Medulla oblongata (tissue), 1 donor: ENCODE results near the gene MYRF.

Experiments used
- DNase-seq: peaks from one replicate; pipeline ENCODE4 v3.0.0-alpha.2; 2015; ENCODE audit errors: extremely low spot score

Gene MYRF

DNA sequence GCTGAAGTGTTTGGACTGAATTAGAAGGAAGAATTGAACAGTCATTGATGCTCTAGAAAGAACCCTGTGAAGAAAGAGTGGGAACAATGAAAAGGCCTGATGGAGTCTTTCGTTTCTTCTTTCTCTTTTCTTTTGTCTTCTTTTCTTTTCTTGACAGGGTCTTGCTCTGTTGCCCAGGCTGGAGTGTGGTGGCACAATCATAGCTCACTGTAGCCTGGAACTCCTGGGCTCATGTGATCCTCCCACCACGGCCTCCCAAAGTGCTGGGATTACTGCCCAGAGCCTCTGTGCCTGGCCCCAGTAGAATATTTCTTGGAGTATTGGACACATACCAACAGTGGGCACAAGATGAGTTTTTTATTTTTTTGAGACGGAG is 41.4 kb downstream of the MYRF start:
- no peak for DNase-seq

DNA sequence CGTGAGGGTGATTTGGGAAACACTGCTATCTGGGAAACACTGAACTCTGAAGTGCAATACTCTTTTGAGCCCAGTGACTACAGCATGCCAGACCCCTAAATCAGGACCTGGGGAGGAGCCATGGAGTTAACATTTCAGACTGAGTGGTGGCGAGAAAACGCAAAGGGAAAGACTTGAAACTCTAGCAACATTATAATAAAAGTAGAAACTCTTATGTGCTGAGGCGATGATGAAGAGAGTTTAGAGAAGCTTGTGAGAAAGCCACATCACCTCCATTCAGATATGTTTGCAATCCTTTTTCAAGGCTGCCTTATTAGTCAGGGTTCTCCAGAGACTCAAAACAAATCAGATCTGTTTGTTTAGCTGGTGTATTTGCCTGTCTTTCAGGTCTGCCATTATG is 42.1 kb downstream of the MYRF start:
- DNase-seq: no peak

GRCh38 chr11:61795459-61795858 is 43.0 kb downstream of the MYRF start:
- no peak for DNase-seq

GRCh38 chr11:61795876-61796526 is 43.6 kb downstream of the MYRF start:
- DNase-seq: no peak

DNA sequence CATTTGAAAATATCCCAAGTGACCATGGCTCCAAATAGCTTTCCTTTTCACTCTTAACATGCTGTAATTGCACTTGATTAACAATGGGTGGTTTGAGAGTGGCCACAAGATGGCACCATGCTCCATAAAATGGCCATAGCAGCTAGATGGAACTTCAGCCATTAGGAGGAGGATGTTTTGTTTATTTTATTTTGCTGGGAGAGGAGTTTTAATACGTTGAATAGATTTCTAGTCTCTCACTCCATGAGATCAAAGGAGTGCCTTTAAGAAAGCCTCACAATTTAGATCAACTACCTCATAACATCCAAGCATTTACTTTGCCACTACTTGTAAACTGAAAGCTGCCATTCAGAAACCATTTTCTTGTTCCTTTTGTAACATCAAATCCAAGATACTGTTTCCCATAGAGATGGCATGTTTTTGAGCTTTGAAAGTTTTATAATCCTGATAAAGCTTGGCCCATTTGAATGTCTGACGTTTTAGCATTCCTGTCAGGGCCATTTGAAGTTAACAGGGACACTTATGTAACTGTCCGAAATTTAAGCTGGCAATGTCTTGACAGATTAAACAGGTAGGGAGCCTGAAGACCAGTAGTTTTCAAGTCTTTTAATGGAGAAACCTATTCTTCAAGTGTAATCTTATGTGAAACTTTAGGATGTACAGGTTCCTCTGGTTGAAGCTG is 45.0 kb downstream of the MYRF start:
- DNase-seq: peak; percentile 95

DNA sequence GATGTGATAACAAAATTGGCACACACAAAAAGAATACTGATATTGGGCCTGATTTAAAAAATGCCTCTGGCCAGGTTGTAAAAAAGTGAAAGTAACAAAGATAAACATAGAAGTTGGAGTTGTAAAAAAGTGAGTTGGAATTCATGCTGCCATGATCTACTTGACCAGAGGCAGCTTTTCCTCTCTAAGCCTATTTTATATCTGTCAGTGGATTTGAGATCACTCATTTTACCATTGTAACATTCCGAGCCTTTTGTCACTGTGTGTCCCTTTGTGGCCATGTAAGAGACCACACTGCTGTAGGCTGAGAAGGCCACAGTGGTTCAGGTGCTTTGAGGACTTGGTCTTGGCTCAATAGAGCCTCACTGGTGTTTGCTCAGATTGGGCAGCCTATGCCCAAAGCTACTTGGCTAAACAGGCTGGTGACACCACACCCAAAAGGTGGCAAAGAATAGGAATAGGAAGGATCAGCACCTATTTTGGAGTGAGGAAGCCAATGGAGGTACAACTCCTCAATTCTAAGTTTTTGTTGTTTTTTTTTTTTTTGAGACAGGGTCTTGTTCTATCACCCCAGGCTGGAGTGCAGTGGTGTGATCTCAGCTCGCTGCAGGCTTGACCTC is 47.3 kb downstream of the MYRF start:
- DNase-seq: no peak

GRCh38 chr11:61800331-61801281 is 48.2 kb downstream of the MYRF start:
- no peak for DNase-seq

- DNase-seq: no peak
These were observed 50.2 kb downstream of the MYRF start for GRCh38 chr11:61802605-61803004.

DNA sequence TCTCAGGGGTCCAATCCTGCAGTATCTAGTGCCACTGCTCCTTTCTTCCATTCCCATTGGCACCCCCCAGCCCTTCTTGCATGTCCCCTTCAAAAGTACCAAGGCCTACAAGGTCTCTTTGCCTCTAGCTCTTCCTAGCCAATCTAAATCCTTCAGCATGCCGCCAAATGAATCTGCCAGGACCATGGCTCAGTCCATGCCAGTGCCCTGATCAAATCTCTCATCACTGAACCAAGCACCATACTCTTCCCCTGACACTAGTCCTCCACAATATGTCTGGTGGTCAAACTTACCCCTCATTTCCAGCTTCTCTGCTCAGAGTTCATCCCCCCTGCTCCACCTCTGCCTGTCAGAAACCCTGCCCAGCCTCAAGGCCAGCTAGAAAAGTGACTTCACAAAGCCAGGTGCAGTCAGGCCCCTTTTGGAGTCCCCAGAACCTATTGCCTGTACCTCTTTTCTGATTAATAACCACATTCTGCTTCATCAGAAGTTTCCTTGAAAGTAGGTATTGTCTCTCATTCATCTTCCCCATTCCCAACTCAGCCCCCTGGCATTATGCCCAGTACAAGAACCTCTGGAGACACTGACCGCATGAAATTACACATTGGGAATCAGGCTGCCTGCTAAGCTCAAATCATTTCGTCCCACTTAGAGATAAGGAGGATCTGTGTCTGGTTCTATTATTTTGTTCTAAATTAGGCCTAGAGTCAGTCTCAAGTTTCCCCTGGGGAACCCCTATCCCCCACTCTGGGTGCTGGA is 51.6 kb downstream of the MYRF start:
- DNase-seq: no peak

DNA sequence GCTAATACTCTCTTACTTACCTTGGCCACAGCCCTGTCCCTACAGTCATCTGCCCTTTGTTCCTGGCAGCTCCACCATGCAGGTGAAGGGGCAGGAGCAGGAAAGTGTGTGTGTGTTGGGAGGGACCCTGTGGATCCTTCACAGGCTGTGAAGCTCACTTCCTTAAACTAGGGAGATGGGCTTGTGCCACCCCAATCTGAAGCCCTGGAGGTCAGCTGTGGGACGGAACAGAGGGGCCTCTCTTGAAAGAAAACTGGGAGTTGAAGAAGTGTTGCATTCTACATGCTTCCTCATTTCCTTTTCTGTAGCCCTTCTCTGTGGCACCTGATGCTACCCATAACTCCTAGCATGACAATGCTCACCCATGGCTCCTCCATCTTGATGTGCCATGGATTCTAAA is 52.7 kb downstream of the MYRF start:
- no peak for DNase-seq

DNA sequence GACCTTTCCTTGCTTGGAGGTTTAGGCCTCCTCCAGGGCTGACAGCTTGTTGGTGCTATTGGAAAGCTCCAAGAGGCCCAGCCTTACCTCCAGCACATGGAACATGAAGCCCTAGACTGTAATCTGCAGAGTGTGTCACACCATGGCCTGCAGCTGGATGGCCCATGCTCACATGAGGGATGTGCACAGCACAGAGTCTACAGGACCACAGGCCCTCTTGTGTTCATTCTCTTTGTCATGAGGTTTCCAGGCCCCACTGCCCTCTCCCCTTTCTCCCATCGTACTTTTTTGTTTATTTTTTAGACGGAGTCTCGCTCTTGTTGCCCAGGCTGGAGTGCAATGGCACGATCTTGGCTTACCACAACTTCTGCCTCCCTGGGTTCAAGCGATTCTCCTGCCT is 54.3 kb downstream of the MYRF start:
- no peak for DNase-seq

GRCh38 chr11:61810671-61811175 is 58.3 kb downstream of the MYRF start:
- no peak for DNase-seq

GRCh38 chr11:61811831-61812230 is 59.4 kb downstream of the MYRF start:
- no peak for DNase-seq

DNA sequence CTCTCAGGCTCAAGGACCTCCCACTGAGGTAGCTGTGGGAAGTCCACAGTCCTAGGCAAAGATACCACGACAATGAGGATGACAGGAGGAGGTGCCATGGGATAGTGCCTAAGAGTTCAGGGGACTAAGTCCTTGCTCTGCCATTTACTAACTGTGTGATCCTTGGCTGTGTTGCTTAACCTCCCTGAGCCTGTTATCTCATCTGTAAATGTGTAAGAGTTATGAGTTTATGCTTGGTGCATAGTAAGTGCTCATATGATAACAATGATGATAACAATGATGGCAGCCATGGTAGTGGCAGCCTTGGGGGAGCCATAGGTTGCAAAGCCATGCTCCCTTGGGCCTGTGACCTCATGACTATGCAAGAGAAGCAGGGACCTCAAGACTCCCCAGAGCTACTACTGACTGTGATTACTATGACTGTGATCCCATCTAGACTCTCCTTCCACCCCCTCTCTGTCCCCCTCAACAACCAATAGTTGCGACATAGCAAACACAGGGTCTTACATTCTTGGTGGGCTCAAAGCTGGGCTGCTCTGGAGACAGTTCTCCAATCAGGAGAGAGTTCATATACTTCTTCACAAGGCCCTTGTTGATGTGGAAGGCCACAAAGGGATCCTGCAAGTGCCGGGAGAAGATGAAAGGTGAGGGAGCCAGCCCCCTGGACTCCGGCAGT is 60.4 kb downstream of the MYRF start:
- DNase-seq: no peak

GRCh38 chr11:61814247-61814957 is 62.0 kb downstream of the MYRF start:
- peak; percentile 73 for DNase-seq

DNA sequence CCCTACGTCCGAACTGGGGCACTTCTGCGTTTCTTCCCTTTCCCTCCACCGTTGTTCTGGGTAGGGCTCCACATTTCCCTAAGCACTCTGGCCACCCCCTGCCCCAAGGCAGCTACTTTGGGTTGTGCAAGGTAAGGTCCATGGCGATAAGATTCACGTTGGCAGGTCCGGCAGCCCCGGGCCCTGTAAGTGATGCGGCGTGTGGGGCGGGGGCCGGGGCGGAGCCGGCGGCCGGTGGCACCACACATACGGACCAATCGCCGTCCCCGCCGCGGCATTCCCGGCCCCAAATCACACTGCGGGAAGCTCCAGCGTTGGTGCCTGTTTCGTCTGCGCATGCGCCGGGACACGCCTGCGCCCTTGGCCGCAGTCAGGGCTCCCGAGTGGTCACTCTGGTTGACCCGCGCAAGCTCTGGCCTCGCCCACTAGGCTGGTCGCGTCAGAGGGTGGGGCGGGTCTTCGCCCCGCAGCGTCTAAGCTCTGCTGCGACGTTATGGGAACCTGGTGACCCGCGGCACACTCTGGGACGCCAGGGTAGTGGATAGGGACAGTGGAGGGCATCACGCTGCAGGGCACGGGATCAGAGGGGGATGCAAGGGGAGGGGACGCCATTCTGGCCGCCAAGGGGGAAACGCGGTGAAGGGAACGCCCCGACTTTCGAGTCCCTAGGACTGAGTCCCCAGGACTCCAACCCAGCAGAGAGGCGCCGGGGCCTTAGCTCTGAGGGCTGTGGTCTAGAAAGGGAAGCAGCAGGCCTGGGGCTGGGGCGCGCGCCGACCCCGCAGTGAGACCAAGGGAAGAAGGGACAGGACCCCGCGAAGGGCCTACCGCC is 62.7 kb downstream of the MYRF start:
- DNase-seq: peak; percentile 98

DNA sequence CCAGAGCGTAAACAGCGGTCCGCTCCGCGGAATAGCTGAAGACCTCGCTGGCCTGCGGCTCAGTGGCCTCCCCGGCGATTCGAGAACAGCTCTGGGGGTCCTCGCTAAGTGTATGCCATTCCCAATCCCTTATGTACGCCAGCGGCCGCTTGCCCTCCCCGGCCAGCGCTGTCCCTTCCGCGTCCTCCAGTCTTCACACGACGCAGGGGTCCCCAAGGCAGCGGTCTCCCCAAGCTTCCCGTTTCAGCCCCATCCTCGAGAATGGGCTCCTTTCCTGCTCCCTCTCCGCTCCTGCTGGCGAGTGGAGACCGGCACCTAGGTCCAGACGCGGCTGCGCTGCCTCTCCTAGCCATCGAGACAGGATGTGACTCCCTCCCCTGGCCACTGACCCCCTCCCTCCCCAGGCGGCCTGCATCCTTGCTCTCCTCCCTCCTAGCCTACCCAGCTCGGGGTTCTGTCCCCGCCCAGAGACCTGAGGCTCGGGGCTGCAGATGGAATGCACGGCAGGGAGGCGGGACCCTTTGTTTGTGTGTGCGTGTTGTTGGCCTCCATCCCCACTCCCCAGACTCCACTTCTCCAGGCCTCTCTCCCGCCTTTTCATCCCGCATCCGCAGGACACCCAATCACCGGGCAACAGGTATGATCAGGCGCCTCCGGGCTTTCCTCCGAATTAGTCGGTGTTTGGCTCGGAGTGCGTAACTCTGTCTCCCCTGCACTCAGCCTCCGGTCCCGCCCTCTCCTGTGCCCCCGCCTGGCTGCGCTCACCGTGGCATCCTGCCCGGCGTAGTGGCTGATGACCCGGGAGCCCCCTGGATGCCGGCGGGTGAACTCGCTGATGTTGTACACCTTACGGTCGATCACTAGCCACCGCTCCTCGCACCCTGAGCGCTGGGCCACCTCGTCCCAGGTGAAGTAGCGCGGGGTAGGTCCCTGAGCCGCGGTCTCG is 63.6 kb downstream of the MYRF start:
- peak; percentile 54 for DNase-seq
